ENCODE results near the gene PNRC1. TPM values are rescaled to one million over a fixed set of nuclear protein-coding genes. Genes with fewer than 3 reads are reported as not detected.

PNRC1 gene
- total and polyA plus RNA-seq, 2 experiments from 2014 or later, result 35.0 to 38.6 TPM

GRCh38 chr6:89084542-89084941 is 4.0 kb downstream of the PNRC1 start:
- H3K9me3 Mint-ChIP-seq, result no peaks in the 10 kb centered on the region; the same call in 2 of the 3 replicates
- Histone ChIP-seq H3K27me3 (ENCODE audit: insufficient read depth) (peaks cover 16% of the 10 kb centered on the region), H3K27ac (ENCODE audit: low read depth) (no peak overlapping the region), H2AFZ (no peak overlapping the region), H3K79me2 (replicated peaks; ENCODE audit: insufficient read depth) (peaks cover 26% of the 10 kb centered on the region), H3K4me3 (no peak overlapping the region), H3K4me1 (ENCODE audit: insufficient read depth) (peaks cover 36% of the 10 kb centered on the region), H4K20me1 (replicated peaks; ENCODE audit: insufficient read depth) (peaks cover 24% of the 10 kb centered on the region), H3F3A (replicated peaks; ENCODE audit: low read depth) (no peaks in the 10 kb centered on the region), H3K9me2 (ENCODE audit: insufficient read depth) (no peaks in the 10 kb centered on the region), H3K4me2 (peak overlapping the region; percentile 17), H3K36me3 (ENCODE audit: insufficient read depth) (peaks cover 5% of the 10 kb centered on the region; the same call in 1 of the 2 replicates)
- peaks cover 30% of the 10 kb centered on the region for H3K4me1 Mint-ChIP-seq
- H3K27ac Mint-ChIP-seq, result 0 out of 2 replicates have a peak overlapping the region, but pooled peaks have one; percentile 19
- H3K4me3 Mint-ChIP-seq, result peak overlapping the region; percentile 27
- no peak for TF ChIP-seq JUNB (IDR thresholded peaks at IDR 0.05; ENCODE audit: unreplicated experiment)
- TF ChIP-seq REST (IDR thresholded peaks at IDR 0.05; ENCODE audit: unreplicated experiment), result no peak
- no peak for TF ChIP-seq ZNF331 (CRISPR knock-in tag; IDR thresholded peaks at IDR 0.05; ENCODE audit: low read depth)
- no peak for TF ChIP-seq EZH2 (IDR thresholded peaks at IDR 0.05; ENCODE audit: low read depth, unreplicated experiment)
- no peak for TF ChIP-seq NANOG (IDR thresholded peaks at IDR 0.05; ENCODE audit: borderline replicate concordance)
- ATAC-seq (no peak), DNase-seq (ENCODE audit: low spot score) (no peak)
- H3K27me3 Mint-ChIP-seq (ENCODE audit: insufficient read depth, low read depth, poor library complexity), result peaks cover 16% of the 10 kb centered on the region
- peaks cover 11% of the 10 kb centered on the region for H3K36me3 Mint-ChIP-seq (ENCODE audit: low read depth)

DNA sequence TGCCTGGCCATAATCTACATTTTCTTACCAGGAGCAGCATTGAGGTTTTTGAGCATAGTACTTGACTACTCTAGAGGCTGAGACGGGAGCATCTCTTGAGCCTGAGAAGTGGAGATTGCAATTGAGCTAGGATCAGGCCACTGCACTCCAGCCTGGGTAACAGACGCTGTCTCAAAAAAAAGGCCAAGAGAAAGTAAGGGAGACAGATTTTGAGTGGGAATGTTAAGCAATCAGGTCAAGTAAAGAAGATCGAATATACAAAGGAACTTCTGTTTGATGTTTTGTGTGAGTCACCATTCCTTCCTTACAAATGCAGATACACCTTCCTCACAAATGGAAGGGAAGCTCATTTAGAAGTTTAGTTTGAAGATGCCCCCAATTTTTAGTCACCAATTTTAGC is 4.4 kb downstream of the PNRC1 start:
- H3K4me3 ChIP-seq, result no peak overlapping the region
- peaks cover 24% of the 10 kb centered on the region for H4K20me1 ChIP-seq (replicated peaks; ENCODE audit: insufficient read depth)
- DNase-seq (ENCODE audit: low spot score), result peak; percentile 68
- peaks cover 11% of the 10 kb centered on the region for H3K36me3 Mint-ChIP-seq (ENCODE audit: low read depth)
- ATAC-seq, result no peak
- no peak overlapping the region for H2AFZ ChIP-seq
- peaks cover 33% of the 10 kb centered on the region for H3K4me1 Mint-ChIP-seq
- no peaks in the 10 kb centered on the region for H3F3A ChIP-seq (replicated peaks; ENCODE audit: low read depth)
- H3K4me1 ChIP-seq (ENCODE audit: insufficient read depth), result peaks cover 39% of the 10 kb centered on the region
- peaks cover 16% of the 10 kb centered on the region for H3K27me3 ChIP-seq (ENCODE audit: insufficient read depth)
- H3K27me3 Mint-ChIP-seq (ENCODE audit: insufficient read depth, low read depth, poor library complexity), result peaks cover 16% of the 10 kb centered on the region
- no peaks in the 10 kb centered on the region; the same call in 2 of the 3 replicates for H3K9me3 Mint-ChIP-seq
- H3K4me2 ChIP-seq, result peak overlapping the region; percentile 17
- H3K27ac ChIP-seq (ENCODE audit: low read depth), result no peak overlapping the region
- H3K36me3 ChIP-seq (ENCODE audit: insufficient read depth), result peaks cover 5% of the 10 kb centered on the region; the same call in 1 of the 2 replicates
- no peaks in the 10 kb centered on the region for H3K9me2 ChIP-seq (ENCODE audit: insufficient read depth)
- peaks cover 26% of the 10 kb centered on the region for H3K79me2 ChIP-seq (replicated peaks; ENCODE audit: insufficient read depth)
- TF ChIP-seq, protein P1, sequence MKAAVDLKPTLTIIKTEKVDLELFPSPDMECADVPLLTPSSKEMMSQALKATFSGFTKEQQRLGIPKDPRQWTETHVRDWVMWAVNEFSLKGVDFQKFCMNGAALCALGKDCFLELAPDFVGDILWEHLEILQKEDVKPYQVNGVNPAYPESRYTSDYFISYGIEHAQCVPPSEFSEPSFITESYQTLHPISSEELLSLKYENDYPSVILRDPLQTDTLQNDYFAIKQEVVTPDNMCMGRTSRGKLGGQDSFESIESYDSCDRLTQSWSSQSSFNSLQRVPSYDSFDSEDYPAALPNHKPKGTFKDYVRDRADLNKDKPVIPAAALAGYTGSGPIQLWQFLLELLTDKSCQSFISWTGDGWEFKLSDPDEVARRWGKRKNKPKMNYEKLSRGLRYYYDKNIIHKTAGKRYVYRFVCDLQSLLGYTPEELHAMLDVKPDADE (IDR thresholded peaks at IDR 0.05), result no peak
- TF ChIP-seq STAT1 (IDR thresholded peaks at IDR 0.05; ENCODE audit: unreplicated experiment), result no peak
- no peak for TF ChIP-seq CTCF (conservative IDR thresholded peaks at IDR 0.05; ENCODE audit: low read depth in 2 of 2)
- peak; percentile 81; the same call in 1 of the 2 replicates for TF ChIP-seq NANOG (IDR thresholded peaks at IDR 0.05; ENCODE audit: borderline replicate concordance)
- TF ChIP-seq, protein P2, sequence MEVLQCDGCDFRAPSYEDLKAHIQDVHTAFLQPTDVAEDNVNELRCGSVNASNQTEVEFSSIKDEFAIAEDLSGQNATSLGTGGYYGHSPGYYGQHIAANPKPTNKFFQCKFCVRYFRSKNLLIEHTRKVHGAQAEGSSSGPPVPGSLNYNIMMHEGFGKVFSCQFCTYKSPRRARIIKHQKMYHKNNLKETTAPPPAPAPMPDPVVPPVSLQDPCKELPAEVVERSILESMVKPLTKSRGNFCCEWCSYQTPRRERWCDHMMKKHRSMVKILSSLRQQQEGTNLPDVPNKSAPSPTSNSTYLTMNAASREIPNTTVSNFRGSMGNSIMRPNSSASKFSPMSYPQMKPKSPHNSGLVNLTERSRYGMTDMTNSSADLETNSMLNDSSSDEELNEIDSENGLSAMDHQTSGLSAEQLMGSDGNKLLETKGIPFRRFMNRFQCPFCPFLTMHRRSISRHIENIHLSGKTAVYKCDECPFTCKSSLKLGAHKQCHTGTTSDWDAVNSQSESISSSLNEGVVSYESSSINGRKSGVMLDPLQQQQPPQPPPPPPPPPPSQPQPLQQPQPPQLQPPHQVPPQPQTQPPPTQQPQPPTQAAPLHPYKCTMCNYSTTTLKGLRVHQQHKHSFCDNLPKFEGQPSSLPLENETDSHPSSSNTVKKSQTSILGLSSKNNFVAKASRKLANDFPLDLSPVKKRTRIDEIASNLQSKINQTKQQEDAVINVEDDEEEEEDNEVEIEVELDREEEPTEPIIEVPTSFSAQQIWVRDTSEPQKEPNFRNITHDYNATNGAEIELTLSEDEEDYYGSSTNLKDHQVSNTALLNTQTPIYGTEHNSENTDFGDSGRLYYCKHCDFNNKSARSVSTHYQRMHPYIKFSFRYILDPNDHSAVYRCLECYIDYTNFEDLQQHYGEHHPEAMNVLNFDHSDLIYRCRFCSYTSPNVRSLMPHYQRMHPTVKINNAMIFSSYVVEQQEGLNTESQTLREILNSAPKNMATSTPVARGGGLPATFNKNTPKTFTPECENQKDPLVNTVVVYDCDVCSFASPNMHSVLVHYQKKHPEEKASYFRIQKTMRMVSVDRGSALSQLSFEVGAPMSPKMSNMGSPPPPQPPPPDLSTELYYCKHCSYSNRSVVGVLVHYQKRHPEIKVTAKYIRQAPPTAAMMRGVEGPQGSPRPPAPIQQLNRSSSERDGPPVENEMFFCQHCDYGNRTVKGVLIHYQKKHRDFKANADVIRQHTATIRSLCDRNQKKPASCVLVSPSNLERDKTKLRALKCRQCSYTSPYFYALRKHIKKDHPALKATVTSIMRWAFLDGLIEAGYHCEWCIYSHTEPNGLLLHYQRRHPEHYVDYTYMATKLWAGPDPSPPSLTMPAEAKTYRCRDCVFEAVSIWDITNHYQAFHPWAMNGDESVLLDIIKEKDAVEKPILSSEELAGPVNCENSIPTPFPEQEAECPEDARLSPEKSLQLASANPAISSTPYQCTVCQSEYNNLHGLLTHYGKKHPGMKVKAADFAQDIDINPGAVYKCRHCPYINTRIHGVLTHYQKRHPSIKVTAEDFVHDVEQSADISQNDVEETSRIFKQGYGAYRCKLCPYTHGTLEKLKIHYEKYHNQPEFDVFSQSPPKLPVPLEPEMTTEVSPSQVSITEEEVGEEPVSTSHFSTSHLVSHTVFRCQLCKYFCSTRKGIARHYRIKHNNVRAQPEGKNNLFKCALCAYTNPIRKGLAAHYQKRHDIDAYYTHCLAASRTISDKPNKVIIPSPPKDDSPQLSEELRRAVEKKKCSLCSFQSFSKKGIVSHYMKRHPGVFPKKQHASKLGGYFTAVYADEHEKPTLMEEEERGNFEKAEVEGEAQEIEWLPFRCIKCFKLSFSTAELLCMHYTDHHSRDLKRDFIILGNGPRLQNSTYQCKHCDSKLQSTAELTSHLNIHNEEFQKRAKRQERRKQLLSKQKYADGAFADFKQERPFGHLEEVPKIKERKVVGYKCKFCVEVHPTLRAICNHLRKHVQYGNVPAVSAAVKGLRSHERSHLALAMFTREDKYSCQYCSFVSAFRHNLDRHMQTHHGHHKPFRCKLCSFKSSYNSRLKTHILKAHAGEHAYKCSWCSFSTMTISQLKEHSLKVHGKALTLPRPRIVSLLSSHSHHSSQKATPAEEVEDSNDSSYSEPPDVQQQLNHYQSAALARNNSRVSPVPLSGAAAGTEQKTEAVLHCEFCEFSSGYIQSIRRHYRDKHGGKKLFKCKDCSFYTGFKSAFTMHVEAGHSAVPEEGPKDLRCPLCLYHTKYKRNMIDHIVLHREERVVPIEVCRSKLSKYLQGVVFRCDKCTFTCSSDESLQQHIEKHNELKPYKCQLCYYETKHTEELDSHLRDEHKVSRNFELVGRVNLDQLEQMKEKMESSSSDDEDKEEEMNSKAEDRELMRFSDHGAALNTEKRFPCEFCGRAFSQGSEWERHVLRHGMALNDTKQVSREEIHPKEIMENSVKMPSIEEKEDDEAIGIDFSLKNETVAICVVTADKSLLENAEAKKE (CRISPR knock-in tag; IDR thresholded peaks at IDR 0.05), result no peak
- H3K27ac Mint-ChIP-seq, result peak overlapping the region; percentile 19; the same call in 1 of the 2 replicates
- H3K4me3 Mint-ChIP-seq, result peak overlapping the region; percentile 27

Measured in GM23338 (cell line).